Smooth muscle cell (in vitro differentiated cells): Measurements from ENCODE around the gene MMAB. TPM values are rescaled to one million over a fixed set of nuclear protein-coding genes. Genes with fewer than 3 reads are reported as not detected.

Experiments
- DNase-seq: peaks from one replicate; lab custom pipeline; 2025; ENCODE audit not compliant: unreplicated experiment; lab: John Stamatoyannopoulos, UW
- H2AFZ ChIP-seq: fragments of 200-600 bp; sonication (generic); 2 replicates; pipeline ENCODE4 v1.6.0; 2016; ENCODE audit warnings: antibody characterized with exemption, low read depth, mild to moderate bottlenecking
- H3F3A ChIP-seq: fragments of 200-600 bp; sonication (generic); 2 replicates; pipeline ENCODE4 v1.6.0; 2017; ENCODE audit warnings: antibody characterized with exemption, low read depth
- H3K27ac ChIP-seq: fragments of 200-600 bp; sonication (generic); 2 replicates; pipeline ENCODE4 v1.5.1; 2016; ENCODE audit warnings: low read depth, mild to moderate bottlenecking
- H3K27me3 ChIP-seq: fragments of 200-600 bp; sonication (generic); 2 replicates; pipeline ENCODE4 v1.6.1; 2016; ENCODE audit warnings: low read depth, mild to moderate bottlenecking
- H3K36me3 ChIP-seq: fragments of 200-600 bp; sonication (generic); 2 replicates; pipeline ENCODE4 v1.5.1; 2016; ENCODE audit warnings: low read depth
- H3K4me1 ChIP-seq: fragments of 200-600 bp; sonication (generic); 2 replicates; pipeline ENCODE4 v1.5.1; 2016; ENCODE audit warnings: low read depth
- H3K4me2 ChIP-seq: fragments of 200-600 bp; sonication (generic); 2 replicates; pipeline ENCODE4 v1.6.0; 2016; ENCODE audit warnings: mild to moderate bottlenecking
- H3K4me3 ChIP-seq: fragments of 200-600 bp; sonication (generic); 2 replicates; pipeline ENCODE4 v1.5.1; 2016; ENCODE audit warnings: mild to moderate bottlenecking
- H3K79me2 ChIP-seq: fragments of 200-600 bp; sonication (generic); 2 replicates; pipeline ENCODE4 v1.6.0; 2016; ENCODE audit warnings: low read depth, mild to moderate bottlenecking
- H3K9ac ChIP-seq: fragments of 200-600 bp; sonication (generic); 2 replicates; pipeline ENCODE4 v1.6.0; 2016; ENCODE audit warnings: low read depth
- H3K9me3 ChIP-seq: fragments of 200-600 bp; sonication (generic); replicated peaks from 2 replicates; pipeline ENCODE4 v1.5.1; 2016; ENCODE audit warnings: low read depth
- H4K20me1 ChIP-seq: fragments of 200-600 bp; sonication (generic); 2 replicates; pipeline ENCODE4 v1.6.0; 2016; ENCODE audit warnings: low read depth
- CTCF ChIP-seq: fragments of 200-600 bp; sonication (generic); IDR thresholded peaks from 2 replicates; pipeline ENCODE4 v1.5.1; 2017; ENCODE audit warnings: borderline replicate concordance, mild to moderate bottlenecking, antibody characterized with exemption; ENCODE audit not compliant: insufficient read depth, poor library complexity, severe bottlenecking
- WGBS: methylation state at CpG from one replicate; pipeline ENCODE4 v1.1.7; 2016; ENCODE audit warnings: low lambda C conversion rate; 5-methylcytosine and 5-hydroxymethylcytosine counted together
- polyA plus RNA-seq: library from polyadenylated mRNA; unstranded; fragments of >200 nt; fragmentation: Nextera tagmentation; extraction: Ambion mirVana; gene quantifications from 2 replicates; pipeline ENCODE4 v1.2.1, GENCODE V29; 2016
- total RNA-seq: library from RNA; depleted of rRNA; stranded (reverse); fragments of >200 nt; gene quantifications from 2 replicates; pipeline ENCODE4 v1.2.3, GENCODE V29; 2014

The MMAB gene
- total and polyA plus RNA-seq, 2 experiments from 2014 or later = 20.2 to 51.7 TPM

GRCh38 chr12:109612003-109612402 lies 38.7 kb upstream of the MMAB start:
- WGBS = 96% methylated on average over 3 of the region's 3 CpGs
- Histone ChIP-seq H2AFZ (no peak overlapping the region), H3K36me3 (no peaks in the 10 kb centered on the region), H3K9ac (no peak overlapping the region), H3K79me2 (no peaks in the 10 kb centered on the region), H4K20me1 (no peaks in the 10 kb centered on the region), H3K27me3 (peaks cover 13% of the 10 kb centered on the region), H3K4me3 (no peak overlapping the region), H3K4me2 (no peak overlapping the region), H3K4me1 (peaks cover 12% of the 10 kb centered on the region), H3K9me3 (no peaks in the 10 kb centered on the region), H3F3A (no peaks in the 10 kb centered on the region), H3K27ac (no peak overlapping the region)
- no peak for DNase-seq
- TF ChIP-seq CTCF = no peak

- no peak for TF ChIP-seq CTCF
- WGBS = 87% methylated on average over 10 of the region's 10 CpGs
- Histone ChIP-seq H3K9me3 (no peaks in the 10 kb centered on the region), H3K4me3 (no peak overlapping the region), H3K79me2 (no peaks in the 10 kb centered on the region), H3K4me2 (no peak overlapping the region), H3K27me3 (peaks cover 9% of the 10 kb centered on the region), H3K9ac (no peak overlapping the region), H3F3A (no peaks in the 10 kb centered on the region), H3K27ac (no peak overlapping the region), H3K4me1 (peaks cover 18% of the 10 kb centered on the region), H2AFZ (no peak overlapping the region), H3K36me3 (no peaks in the 10 kb centered on the region), H4K20me1 (no peaks in the 10 kb centered on the region)
- DNase-seq = no peak
Measured at GRCh38 chr12:109611223-109611622, 37.9 kb upstream of the MMAB start.

GRCh38 chr12:109610523-109610922 lies 37.2 kb upstream of the MMAB start:
- H3K4me2 ChIP-seq = no peak overlapping the region
- 89% methylated on average over 4 of the region's 4 CpGs for WGBS
- no peak for TF ChIP-seq CTCF
- no peak overlapping the region for H3K9ac ChIP-seq
- no peaks in the 10 kb centered on the region for H3K79me2 ChIP-seq
- no peak overlapping the region for H2AFZ ChIP-seq
- no peaks in the 10 kb centered on the region for H3K9me3 ChIP-seq
- peaks cover 24% of the 10 kb centered on the region for H3K4me1 ChIP-seq
- no peak overlapping the region for H3K27ac ChIP-seq
- no peaks in the 10 kb centered on the region for H3K36me3 ChIP-seq
- no peaks in the 10 kb centered on the region for H3F3A ChIP-seq
- H3K4me3 ChIP-seq = no peak overlapping the region
- DNase-seq = no peak
- H4K20me1 ChIP-seq = no peaks in the 10 kb centered on the region
- H3K27me3 ChIP-seq = peaks cover 2% of the 10 kb centered on the region

- no peaks in the 10 kb centered on the region for H4K20me1 ChIP-seq
- no peak overlapping the region for H3K9ac ChIP-seq
- no peak for DNase-seq
- no peaks in the 10 kb centered on the region for H3K9me3 ChIP-seq
- H3K27me3 ChIP-seq = no peaks in the 10 kb centered on the region
- H3F3A ChIP-seq = no peaks in the 10 kb centered on the region
- H3K36me3 ChIP-seq = no peaks in the 10 kb centered on the region
- H3K4me1 ChIP-seq = peaks cover 32% of the 10 kb centered on the region
- WGBS = 96% methylated on average over 2 of the region's 2 CpGs
- H3K4me3 ChIP-seq = no peak overlapping the region
- no peak for TF ChIP-seq CTCF
- H2AFZ ChIP-seq = no peak overlapping the region
- no peak overlapping the region for H3K27ac ChIP-seq
- H3K4me2 ChIP-seq = no peak overlapping the region
- no peaks in the 10 kb centered on the region for H3K79me2 ChIP-seq
Measured at GRCh38 chr12:109609342-109609741, 36.0 kb upstream of the MMAB start.
